ENCODE data around the gene PROSER3. TPM values are rescaled to one million over a fixed set of nuclear protein-coding genes. Genes with fewer than 3 reads are reported as not detected.
A peak's percentile ranks its signal among the peaks of the same experiment; 100 is the strongest.
"Not testable (repeated sequence)": the region's sequence is repeated elsewhere in the genome, so short reads cannot be mapped to it uniquely, and the experiment has no call there.

PROSER3 gene
- total RNA-seq, 2 donors from 2014 or later = 28.3 to 49.4 TPM

- no peak for DNase-seq (ENCODE audit: low spot score in 2 of 2)
- H3K9me3 Mint-ChIP-seq = no peaks in the 10 kb centered on the region
- peak overlapping the region; percentile 79 to 89 for H3K27ac Mint-ChIP-seq
- peaks cover 23 to 52% of the 10 kb centered on the region in 2 donors for H3K36me3 Mint-ChIP-seq
- no peak for ATAC-seq
Measured at GRCh38 chr19:35719402-35720162, 38.4 kb upstream of the PROSER3 start.

- no peaks in the 10 kb centered on the region for H3K9me3 Mint-ChIP-seq
- H3K36me3 Mint-ChIP-seq = peaks cover 18 to 48% of the 10 kb centered on the region in 2 donors
- ATAC-seq = no peak
- DNase-seq (ENCODE audit: low spot score in 2 of 2) = no peak
- peak overlapping the region; percentile 89 to 96 for H3K27ac Mint-ChIP-seq
Measured at GRCh38 chr19:35720163-35720524, 37.8 kb upstream of the PROSER3 start.

- Mint-ChIP-seq H3K27ac (peak overlapping the region; percentile 68 to 89), H3K36me3 (peaks cover 12 to 50% of the 10 kb centered on the region in 2 donors), H3K9me3 (no peaks in the 10 kb centered on the region)
- DNase-seq (ENCODE audit: low spot score in 2 of 2) (no peak), ATAC-seq (no peak)
Measured at GRCh38 chr19:35720648-35721047, 37.3 kb upstream of the PROSER3 start.

GRCh38 chr19:35721374-35721773 is 36.6 kb upstream of the PROSER3 start:
- Mint-ChIP-seq H3K36me3 (peaks cover 5 to 48% of the 10 kb centered on the region in 2 donors), H3K27ac (peak overlapping the region; percentile 74 to 89)

GRCh38 chr19:35722461-35722860 is 35.5 kb upstream of the PROSER3 start:
- H3K36me3 Mint-ChIP-seq = peaks cover 0 to 51% of the 10 kb centered on the region in 2 donors
- no peak for ATAC-seq

More at GRCh38 chr19:35721374-35721773, 36.6 kb upstream of the PROSER3 start:
- no peak for ATAC-seq
- H3K9me3 Mint-ChIP-seq = no peaks in the 10 kb centered on the region
- DNase-seq (ENCODE audit: low spot score in 2 of 2) = no peak

GRCh38 chr19:35722897-35723296 is 35.1 kb upstream of the PROSER3 start:
- H3K9me3 Mint-ChIP-seq = no peaks in the 10 kb centered on the region
- DNase-seq (ENCODE audit: low spot score in 2 of 2) (no peak), ATAC-seq (no peak)
- H3K36me3 Mint-ChIP-seq = peaks cover 0 to 51% of the 10 kb centered on the region in 2 donors
- H3K27ac Mint-ChIP-seq = peak overlapping the region; percentile 82 to 89

More at GRCh38 chr19:35722461-35722860, 35.5 kb upstream of the PROSER3 start:
- no peak for DNase-seq (ENCODE audit: low spot score in 2 of 2)
- Mint-ChIP-seq H3K9me3 (no peaks in the 10 kb centered on the region), H3K27ac (peak overlapping the region; percentile 82 to 89)

- peak overlapping the region; percentile 52 to 81 for H3K27ac Mint-ChIP-seq
- H3K36me3 Mint-ChIP-seq = peaks cover 0 to 51% of the 10 kb centered on the region in 2 donors
- DNase-seq (ENCODE audit: low spot score in 2 of 2) (no peak), ATAC-seq (no peak)
- no peaks in the 10 kb centered on the region for H3K9me3 Mint-ChIP-seq
Measured at GRCh38 chr19:35723671-35724070, 34.3 kb upstream of the PROSER3 start.

- Mint-ChIP-seq H3K36me3 (peaks cover 0 to 50% of the 10 kb centered on the region in 2 donors), H3K27ac (peak overlapping the region in 1 of 2 donors; percentile 81)
- not testable (repeated sequence) for H3K9me3 Mint-ChIP-seq; ATAC-seq; DNase-seq (ENCODE audit: low spot score in 2 of 2)
Measured at GRCh38 chr19:35724132-35724531, 33.8 kb upstream of the PROSER3 start.

GRCh38 chr19:35724560-35724959 is 33.4 kb upstream of the PROSER3 start:
- H3K36me3 Mint-ChIP-seq = peaks cover 0 to 49% of the 10 kb centered on the region in 2 donors
- ATAC-seq = no peak

GRCh38 chr19:35725216-35725861 is 32.6 kb upstream of the PROSER3 start:
- H3K27ac Mint-ChIP-seq = peak overlapping the region; percentile 81 to 87
- DNase-seq (ENCODE audit: low spot score in 2 of 2) = no peak
- ATAC-seq = no peak
- no peaks in the 10 kb centered on the region for H3K9me3 Mint-ChIP-seq
- H3K36me3 Mint-ChIP-seq = peaks cover 5 to 52% of the 10 kb centered on the region in 2 donors

More at GRCh38 chr19:35724560-35724959, 33.4 kb upstream of the PROSER3 start:
- Mint-ChIP-seq H3K27ac (peak overlapping the region in 1 of 2 donors; percentile 81), H3K9me3 (no peaks in the 10 kb centered on the region)
- no peak for DNase-seq (ENCODE audit: low spot score in 2 of 2)

GRCh38 chr19:35727053-35727955 is 30.7 kb upstream of the PROSER3 start:
- ATAC-seq = peak in 1 of 2 donors; percentile 19
- Mint-ChIP-seq H3K36me3 (peaks cover 16 to 52% of the 10 kb centered on the region in 2 donors), H3K27ac (peak overlapping the region in 1 of 2 donors; percentile 74), H3K9me3 (no peaks in the 10 kb centered on the region)
- no peak for DNase-seq (ENCODE audit: low spot score in 2 of 2)

- peaks cover 16 to 43% of the 10 kb centered on the region in 2 donors for H3K36me3 Mint-ChIP-seq
- DNase-seq (ENCODE audit: low spot score in 2 of 2) (no peak), ATAC-seq (no peak)
- H3K9me3 Mint-ChIP-seq = no peaks in the 10 kb centered on the region
- H3K27ac Mint-ChIP-seq = peak overlapping the region; percentile 71 to 81
Measured at GRCh38 chr19:35727956-35728706, 29.8 kb upstream of the PROSER3 start.

GRCh38 chr19:35729021-35729420 is 29.0 kb upstream of the PROSER3 start:
- Mint-ChIP-seq H3K9me3 (no peaks in the 10 kb centered on the region), H3K36me3 (peaks cover 16 to 39% of the 10 kb centered on the region in 2 donors), H3K27ac (no peak overlapping the region)
- ATAC-seq = no peak
- no peak for DNase-seq (ENCODE audit: low spot score in 2 of 2)

- Mint-ChIP-seq H3K27ac (peak overlapping the region in 1 of 2 donors; percentile 39), H3K9me3 (no peaks in the 10 kb centered on the region), H3K36me3 (peaks cover 16 to 42% of the 10 kb centered on the region in 2 donors)
- ATAC-seq = no peak
- no peak for DNase-seq (ENCODE audit: low spot score in 2 of 2)
Measured at GRCh38 chr19:35729763-35730162, 28.2 kb upstream of the PROSER3 start.

- peaks cover 16 to 40% of the 10 kb centered on the region in 2 donors for H3K36me3 Mint-ChIP-seq
- no peak for ATAC-seq
- no peak for DNase-seq (ENCODE audit: low spot score in 2 of 2)
- H3K27ac Mint-ChIP-seq = peak overlapping the region; percentile 39 to 65
- no peaks in the 10 kb centered on the region for H3K9me3 Mint-ChIP-seq
Measured at GRCh38 chr19:35730326-35730725, 27.6 kb upstream of the PROSER3 start.

- ATAC-seq = no peak
- Mint-ChIP-seq H3K9me3 (no peaks in the 10 kb centered on the region), H3K36me3 (peaks cover 16 to 31% of the 10 kb centered on the region in 2 donors), H3K27ac (peak overlapping the region; percentile 39 to 65)
- DNase-seq (ENCODE audit: low spot score in 2 of 2) = no peak
Measured at GRCh38 chr19:35731353-35731752, 26.6 kb upstream of the PROSER3 start.

All from activated naive CD4-positive, alpha-beta T cell treated with anti-CD3 and anti-CD28 coated beads, Interleukin-2, amount 50 U/mL, for 72 hours (primary cell).